Stimulated activated CD4-positive, alpha-beta T cell treated with anti-CD3 and anti-CD28 coated beads, Interleukin-2, amount 100 ng/mL, for 24 hours (primary cell): ENCODE results near the gene CDS2.

Experiments used
- DNase-seq, 2 donors: peaks; one replicate each; pipeline ENCODE4 v3.0.0-alpha.2; 2020

CDS2 gene

DNA sequence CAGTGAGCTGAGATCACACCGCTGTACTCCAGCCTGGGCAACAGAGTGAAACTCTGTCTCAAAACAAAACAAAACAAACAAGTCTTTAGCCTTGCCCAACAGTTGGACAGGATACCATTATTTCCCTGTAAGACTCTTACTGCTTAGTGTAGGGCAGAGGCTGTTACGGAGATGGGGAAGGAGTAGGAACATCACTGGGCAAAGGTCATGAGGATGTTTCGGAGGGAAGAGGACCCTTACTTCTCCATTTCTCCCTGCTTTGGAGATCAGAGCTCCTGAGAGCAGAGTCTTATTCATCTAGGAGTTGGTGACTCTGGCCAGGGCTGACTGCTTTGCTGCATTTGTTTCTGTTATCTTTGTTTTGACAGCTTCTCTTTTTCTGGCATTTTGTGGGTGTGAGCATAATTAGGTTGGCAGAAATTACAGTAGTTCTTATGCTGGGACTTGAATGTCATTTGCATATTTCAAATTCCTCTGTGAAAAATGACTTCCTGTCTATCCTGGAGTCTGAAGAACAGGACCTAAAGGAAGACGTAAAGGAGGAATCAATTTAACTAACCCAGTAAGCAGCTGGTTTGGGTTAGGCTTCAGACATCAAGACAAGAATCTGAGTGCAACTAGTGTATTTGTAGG is 89.0 kb downstream of the CDS2 start:
- DNase-seq = no peak

DNA sequence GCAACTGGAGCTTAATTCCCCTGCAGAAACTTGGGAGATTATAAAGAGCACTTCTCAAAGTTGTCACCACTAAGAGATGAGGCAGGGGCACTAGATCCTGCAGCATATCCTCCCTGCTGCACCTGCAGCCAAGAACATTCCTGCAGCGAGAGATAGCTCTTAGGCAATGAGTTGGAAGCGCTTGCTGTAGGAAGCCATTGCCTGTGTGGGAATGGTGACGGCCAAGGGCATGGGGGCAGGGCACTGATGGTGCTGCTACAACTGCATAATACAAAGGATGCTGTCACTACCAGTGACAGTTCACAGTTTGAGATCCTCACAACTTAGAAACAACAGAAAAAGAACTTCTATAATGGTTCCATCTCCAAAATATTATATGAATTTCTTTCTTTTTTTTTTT is 89.9 kb downstream of the CDS2 start:
- DNase-seq = no peak

- no peak for DNase-seq
Measured at GRCh38 chr20:5217616-5218015, 90.8 kb downstream of the CDS2 start.

- DNase-seq = no peak
Measured at GRCh38 chr20:5220321-5221060, 93.7 kb downstream of the CDS2 start.

DNA sequence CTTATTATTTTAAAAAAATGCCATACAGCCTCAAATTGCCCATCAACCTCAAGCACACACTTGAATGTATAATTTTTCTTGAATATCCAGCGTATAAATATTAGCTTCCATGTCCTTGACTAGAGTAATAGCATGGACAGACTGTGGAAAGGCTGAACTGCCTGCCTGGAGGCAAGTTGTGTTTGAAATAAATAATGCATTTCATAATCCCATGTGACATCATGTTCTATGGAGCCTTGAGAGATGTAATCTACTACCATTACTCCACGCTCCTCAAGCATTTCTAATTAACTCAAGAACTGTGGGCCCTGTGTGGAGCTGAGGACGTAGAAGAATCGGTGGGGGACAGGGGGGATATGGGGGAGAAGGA is 94.2 kb downstream of the CDS2 start:
- DNase-seq = no peak

DNA sequence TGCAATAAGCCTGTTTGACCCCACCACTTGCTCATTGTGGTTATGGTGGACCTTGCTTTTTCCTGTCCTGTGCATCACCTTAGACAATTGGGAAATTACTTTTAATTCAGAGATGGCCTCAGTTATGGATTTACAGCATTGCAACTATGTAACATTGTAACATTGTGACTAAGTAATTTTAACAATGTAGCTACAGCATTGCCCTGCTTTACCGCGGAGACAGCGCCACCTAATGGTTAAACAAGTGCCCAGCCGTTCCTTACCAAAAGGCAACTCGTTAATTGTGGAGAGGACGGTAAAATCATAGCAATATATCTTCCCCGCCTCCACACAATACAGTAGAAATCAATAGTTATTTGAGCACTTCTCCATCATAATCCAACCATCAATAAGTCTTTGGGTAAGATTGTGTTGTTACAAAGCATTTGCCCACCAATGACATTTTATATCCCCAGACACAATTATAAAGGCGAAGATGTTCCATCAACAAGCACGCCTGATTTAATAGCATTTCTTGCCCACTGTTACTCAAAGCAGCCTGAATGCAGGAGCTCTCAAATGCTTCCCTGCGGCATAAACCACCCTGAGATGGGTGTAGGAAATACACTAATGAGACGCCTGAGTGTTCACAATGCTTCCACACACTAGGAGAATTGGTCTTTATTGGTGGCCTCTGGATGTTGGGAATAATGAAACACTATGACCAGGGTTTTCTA is 96.3 kb downstream of the CDS2 start:
- DNase-seq = peak; percentile 49 to 65

DNA sequence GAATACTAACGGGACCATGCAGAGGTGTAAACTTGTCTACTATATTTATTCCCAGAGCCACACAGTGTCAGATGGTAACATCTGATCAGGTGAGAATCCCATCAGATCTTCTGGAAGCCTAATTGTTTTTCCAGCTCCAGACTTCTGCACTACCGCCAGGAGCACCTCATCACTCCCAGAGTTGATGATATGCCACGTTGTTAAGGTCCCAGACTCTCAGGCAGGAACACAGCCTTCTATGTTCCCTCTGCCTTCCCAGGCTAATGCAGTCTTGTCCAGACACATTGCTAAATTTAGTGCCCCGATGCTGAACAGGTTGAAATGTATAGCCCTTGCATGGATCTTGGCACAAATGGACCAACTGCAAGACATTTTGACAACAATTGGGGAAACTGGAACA is 103.7 kb downstream of the CDS2 start:
- DNase-seq = no peak

GRCh38 chr20:5234158-5234557 is 107.3 kb downstream of the CDS2 start:
- no peak for DNase-seq

- no peak for DNase-seq
Measured at GRCh38 chr20:5234978-5235377, 108.2 kb downstream of the CDS2 start.
